GOT3 (cell line): ENCODE results near the gene ABI3.
"Not testable (repeated sequence)": the region's sequence is repeated elsewhere in the genome, so short reads cannot be mapped to it uniquely, and the experiment has no call there.

Source experiments
- DNase-seq: peaks from one replicate; lab custom pipeline; 2025; ENCODE audit warnings: mixed read lengths; lab: John Stamatoyannopoulos, UW

Gene ABI3

GRCh38 chr17:49210158-49211029, at the start of gene ABI3, which contains the start of gene GNGT2:
Gene ABI3, plus strand, starts transcription at chr17:49210707. Its CDS starts 18 bp downstream, at chr17:49210725.
Gene GNGT2, minus strand, starts transcription at chr17:49210574. Its CDS starts 3,152 bp downstream, at chr17:49207422.
- no peak for DNase-seq

GRCh38 chr17:49162866-49163265, 47.6 kb upstream of the ABI3 start:
- no peak for DNase-seq

- no peak for DNase-seq
Measured at GRCh38 chr17:49165143-49165542, 45.4 kb upstream of the ABI3 start.

- DNase-seq: no peak
Measured at GRCh38 chr17:49168706-49169105, 41.8 kb upstream of the ABI3 start.

GRCh38 chr17:49170216-49170615, 40.3 kb upstream of the ABI3 start:
- DNase-seq: no peak

- DNase-seq: not testable (repeated sequence)
Measured at GRCh38 chr17:49170711-49171110, 39.8 kb upstream of the ABI3 start.

- DNase-seq: not testable (repeated sequence)
Measured at GRCh38 chr17:49175978-49176377, 34.5 kb upstream of the ABI3 start.

- DNase-seq: no peak
Measured at GRCh38 chr17:49180303-49180702, 30.2 kb upstream of the ABI3 start.

GRCh38 chr17:49180998-49181635, 29.4 kb upstream of the ABI3 start:
- no peak for DNase-seq

GRCh38 chr17:49183341-49183740, 27.2 kb upstream of the ABI3 start:
- DNase-seq: no peak

GRCh38 chr17:49183801-49184200, 26.7 kb upstream of the ABI3 start:
- DNase-seq: no peak

- DNase-seq: not testable (repeated sequence)
Measured at GRCh38 chr17:49184522-49184921, 26.0 kb upstream of the ABI3 start.

GRCh38 chr17:49185381-49185780, 25.1 kb upstream of the ABI3 start:
- DNase-seq: not testable (repeated sequence)

- DNase-seq: no peak
Measured at GRCh38 chr17:49187301-49187700, 23.2 kb upstream of the ABI3 start.

GRCh38 chr17:49190932-49191331, 19.6 kb upstream of the ABI3 start:
- DNase-seq: no peak

GRCh38 chr17:49191409-49191916, 19.0 kb upstream of the ABI3 start:
- no peak for DNase-seq

- DNase-seq: peak; percentile 98
Measured at GRCh38 chr17:49191917-49192741, 18.4 kb upstream of the ABI3 start.

GRCh38 chr17:49193513-49194296, 16.8 kb upstream of the ABI3 start:
- no peak for DNase-seq

GRCh38 chr17:49194297-49194607, 16.3 kb upstream of the ABI3 start:
- DNase-seq: no peak

- no peak for DNase-seq
Measured at GRCh38 chr17:49195751-49196150, 14.8 kb upstream of the ABI3 start.

- no peak for DNase-seq
Measured at GRCh38 chr17:49196520-49196919, 14.0 kb upstream of the ABI3 start.
